K562 (cell line): ENCODE results near the gene PLK1. TPM values are rescaled to one million over a fixed set of nuclear protein-coding genes. Genes with fewer than 3 reads are reported as not detected.

Source experiments
- ESRRA ChIP-seq: fragments of 450-650 bp; IDR thresholded peaks from 2 replicates; pipeline ENCODE4 v1.6.1; 2014; ENCODE audit warnings: low read depth, mild to moderate bottlenecking, moderate library complexity, borderline replicate concordance
- ESRRB ChIP-seq: fragments of 250-450 bp; sonication (Bioruptor Pico); IDR thresholded peaks from 2 replicates; pipeline ENCODE4 v1.5.0; 2020; ENCODE audit warnings: mild to moderate bottlenecking, moderate library complexity, borderline replicate concordance
- FOXA1 ChIP-seq: fragments of 450-650 bp; IDR thresholded peaks from 2 replicates; pipeline ENCODE4 v1.6.1; 2016; ENCODE audit warnings: mild to moderate bottlenecking, borderline replicate concordance
- SRSF9 ChIP-seq: fragments of 200-400 bp; formaldehyde crosslinking; IDR thresholded peaks from 2 replicates; pipeline ENCODE4 v1.6.1; 2017; ENCODE audit warnings: low read depth, low read length, borderline replicate concordance
- STAT5A ChIP-seq: IDR thresholded peaks from 2 replicates; pipeline ENCODE4 v1.6.1; 2012; ENCODE audit warnings: low read length, inconsistent platforms, borderline replicate concordance
- YBX1 ChIP-seq: fragments of 450-650 bp; IDR thresholded peaks from 2 replicates; pipeline ENCODE4 v1.7.1; 2016; ENCODE audit warnings: mild to moderate bottlenecking
- ZFX ChIP-seq: sonication (generic); formaldehyde crosslinking; IDR thresholded peaks from 2 replicates; pipeline ENCODE4 v1.8.0; 2022; ENCODE audit warnings: mild to moderate bottlenecking, missing genetic modification reagents, moderate library complexity
- ZNF12 ChIP-seq: sonication (generic); formaldehyde crosslinking; IDR thresholded peaks from 2 replicates; pipeline ENCODE4 v1.4.0; 2020; ENCODE audit warnings: mild to moderate bottlenecking, missing genetic modification reagents
- ZNF263 ChIP-seq: sonication (generic); formaldehyde crosslinking; IDR thresholded peaks from 2 replicates; pipeline ENCODE4 v1.8.0; 2022; ENCODE audit warnings: mild to moderate bottlenecking, missing genetic modification reagents, borderline replicate concordance
- ZNF354B ChIP-seq: fragments of 250-450 bp; sonication (Bioruptor Pico); IDR thresholded peaks from 2 replicates; pipeline ENCODE4 v1.4.0; 2020
- polyA plus RNA-seq, 8 experiments: library from polyadenylated mRNA; depleted of rRNA in 4 of 8; stranded (reverse) in 5 of 8; unstranded in 3 of 8; fragments of >200 nt; fragmentation: Nextera tagmentation in 2 of 8; fragmentation: Illumina TruSeq in 1 of 8; extraction: Ambion mirVana in 2 of 8; extraction: Trizol in 1 of 8; gene quantifications; 2 replicates each; pipeline versions ENCODE4 v1.2.1 to v1.2.3, GENCODE V29; 2011 to 2014; ENCODE audit warnings: inconsistent platforms in 1 of 8, missing spikeins in 1 of 8
- total RNA-seq, 7 experiments: library from RNA; depleted of rRNA in 6 of 7; stranded (reverse); fragments of >200 nt in 6 of 7; fragmentation: Illumina TruSeq in 2 of 7; extraction: Trizol in 2 of 7; gene quantifications; 2 replicates each; pipeline versions ENCODE4 v1.2.1 to v1.2.3, GENCODE V29; 2011 to 2021; ENCODE audit warnings: low replicate concordance in 1 of 7
- TF ChIP-seq, protein P1 (sequence below): fragments of 150-350 bp; conservative IDR thresholded peaks from 2 replicates; pipeline ENCODE4 v1.6.1; 2014; ENCODE audit warnings: low read length
- TF ChIP-seq, protein P2 (sequence below): fragments of 450-650 bp; formaldehyde crosslinking; IDR thresholded peaks from 2 replicates; pipeline ENCODE4 v1.4.0; 2020; ENCODE audit warnings: mild to moderate bottlenecking, moderate library complexity
- TF ChIP-seq, protein P3 (sequence below): sonication (generic); formaldehyde crosslinking; IDR thresholded peaks from 2 replicates; pipeline ENCODE4 v1.8.1; 2022; ENCODE audit warnings: missing genetic modification reagents
- TF ChIP-seq, protein P4 (sequence below): conservative IDR thresholded peaks from 2 replicates; pipeline ENCODE4 v1.6.1; 2011; ENCODE audit warnings: low read depth, mild to moderate bottlenecking, low read length; ENCODE audit not compliant: control insufficient read depth
- TF ChIP-seq, protein P5 (sequence below): fragments of 250-450 bp; sonication (Bioruptor Pico); IDR thresholded peaks from 2 replicates; pipeline ENCODE4 v1.8.0; 2021; ENCODE audit warnings: mild to moderate bottlenecking, moderate library complexity
- TF ChIP-seq, protein P6 (sequence below): sonication (generic); formaldehyde crosslinking; IDR thresholded peaks from 2 replicates; pipeline ENCODE4 v1.8.0; 2022; ENCODE audit warnings: mild to moderate bottlenecking, missing genetic modification reagents

The PLK1 gene
- total and polyA plus RNA-seq, 9 of the 15 experiments (the other 6 are each of a cell fraction or from before 2014, with no cell fraction given), result 13.6 to 212 (median 45.5) TPM

DNA sequence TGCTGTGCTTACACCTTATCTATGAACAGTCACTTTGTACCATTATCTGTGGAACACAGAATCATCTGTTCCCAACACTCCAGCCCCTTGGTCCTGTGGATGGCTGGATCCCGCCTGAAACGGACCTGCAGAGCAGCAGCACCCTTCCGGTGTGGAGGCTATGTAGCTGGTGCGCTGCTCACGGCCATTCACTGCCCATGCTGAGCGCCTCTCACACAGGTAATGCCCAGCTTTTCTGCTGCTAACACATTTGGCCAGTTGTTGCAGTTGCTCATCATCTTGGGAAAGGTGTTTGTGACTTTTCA, 11.4 kb upstream of the PLK1 start (continued):
- TF ChIP-seq, protein P1, sequence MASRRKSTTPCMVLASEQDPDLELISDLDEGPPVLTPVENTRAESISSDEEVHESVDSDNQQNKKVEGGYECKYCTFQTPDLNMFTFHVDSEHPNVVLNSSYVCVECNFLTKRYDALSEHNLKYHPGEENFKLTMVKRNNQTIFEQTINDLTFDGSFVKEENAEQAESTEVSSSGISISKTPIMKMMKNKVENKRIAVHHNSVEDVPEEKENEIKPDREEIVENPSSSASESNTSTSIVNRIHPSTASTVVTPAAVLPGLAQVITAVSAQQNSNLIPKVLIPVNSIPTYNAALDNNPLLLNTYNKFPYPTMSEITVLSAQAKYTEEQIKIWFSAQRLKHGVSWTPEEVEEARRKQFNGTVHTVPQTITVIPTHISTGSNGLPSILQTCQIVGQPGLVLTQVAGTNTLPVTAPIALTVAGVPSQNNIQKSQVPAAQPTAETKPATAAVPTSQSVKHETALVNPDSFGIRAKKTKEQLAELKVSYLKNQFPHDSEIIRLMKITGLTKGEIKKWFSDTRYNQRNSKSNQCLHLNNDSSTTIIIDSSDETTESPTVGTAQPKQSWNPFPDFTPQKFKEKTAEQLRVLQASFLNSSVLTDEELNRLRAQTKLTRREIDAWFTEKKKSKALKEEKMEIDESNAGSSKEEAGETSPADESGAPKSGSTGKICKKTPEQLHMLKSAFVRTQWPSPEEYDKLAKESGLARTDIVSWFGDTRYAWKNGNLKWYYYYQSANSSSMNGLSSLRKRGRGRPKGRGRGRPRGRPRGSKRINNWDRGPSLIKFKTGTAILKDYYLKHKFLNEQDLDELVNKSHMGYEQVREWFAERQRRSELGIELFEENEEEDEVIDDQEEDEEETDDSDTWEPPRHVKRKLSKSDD, result no peak
- TF ChIP-seq ESRRA, result no peak
- TF ChIP-seq ZNF354B, result no peak
- TF ChIP-seq ESRRB (CRISPR knock-in tag), result no peak
- TF ChIP-seq STAT5A, result peak; percentile 87
- TF ChIP-seq, protein P2, sequence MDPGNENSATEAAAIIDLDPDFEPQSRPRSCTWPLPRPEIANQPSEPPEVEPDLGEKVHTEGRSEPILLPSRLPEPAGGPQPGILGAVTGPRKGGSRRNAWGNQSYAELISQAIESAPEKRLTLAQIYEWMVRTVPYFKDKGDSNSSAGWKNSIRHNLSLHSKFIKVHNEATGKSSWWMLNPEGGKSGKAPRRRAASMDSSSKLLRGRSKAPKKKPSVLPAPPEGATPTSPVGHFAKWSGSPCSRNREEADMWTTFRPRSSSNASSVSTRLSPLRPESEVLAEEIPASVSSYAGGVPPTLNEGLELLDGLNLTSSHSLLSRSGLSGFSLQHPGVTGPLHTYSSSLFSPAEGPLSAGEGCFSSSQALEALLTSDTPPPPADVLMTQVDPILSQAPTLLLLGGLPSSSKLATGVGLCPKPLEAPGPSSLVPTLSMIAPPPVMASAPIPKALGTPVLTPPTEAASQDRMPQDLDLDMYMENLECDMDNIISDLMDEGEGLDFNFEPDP (CRISPR knock-in tag), result no peak
- TF ChIP-seq, protein P3, sequence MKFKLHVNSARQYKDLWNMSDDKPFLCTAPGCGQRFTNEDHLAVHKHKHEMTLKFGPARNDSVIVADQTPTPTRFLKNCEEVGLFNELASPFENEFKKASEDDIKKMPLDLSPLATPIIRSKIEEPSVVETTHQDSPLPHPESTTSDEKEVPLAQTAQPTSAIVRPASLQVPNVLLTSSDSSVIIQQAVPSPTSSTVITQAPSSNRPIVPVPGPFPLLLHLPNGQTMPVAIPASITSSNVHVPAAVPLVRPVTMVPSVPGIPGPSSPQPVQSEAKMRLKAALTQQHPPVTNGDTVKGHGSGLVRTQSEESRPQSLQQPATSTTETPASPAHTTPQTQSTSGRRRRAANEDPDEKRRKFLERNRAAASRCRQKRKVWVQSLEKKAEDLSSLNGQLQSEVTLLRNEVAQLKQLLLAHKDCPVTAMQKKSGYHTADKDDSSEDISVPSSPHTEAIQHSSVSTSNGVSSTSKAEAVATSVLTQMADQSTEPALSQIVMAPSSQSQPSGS (CRISPR knock-in tag), result no peak
- TF ChIP-seq, protein P4, sequence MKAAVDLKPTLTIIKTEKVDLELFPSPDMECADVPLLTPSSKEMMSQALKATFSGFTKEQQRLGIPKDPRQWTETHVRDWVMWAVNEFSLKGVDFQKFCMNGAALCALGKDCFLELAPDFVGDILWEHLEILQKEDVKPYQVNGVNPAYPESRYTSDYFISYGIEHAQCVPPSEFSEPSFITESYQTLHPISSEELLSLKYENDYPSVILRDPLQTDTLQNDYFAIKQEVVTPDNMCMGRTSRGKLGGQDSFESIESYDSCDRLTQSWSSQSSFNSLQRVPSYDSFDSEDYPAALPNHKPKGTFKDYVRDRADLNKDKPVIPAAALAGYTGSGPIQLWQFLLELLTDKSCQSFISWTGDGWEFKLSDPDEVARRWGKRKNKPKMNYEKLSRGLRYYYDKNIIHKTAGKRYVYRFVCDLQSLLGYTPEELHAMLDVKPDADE, result no peak
- TF ChIP-seq ZFX (CRISPR knock-in tag), result no peak
- TF ChIP-seq, protein P5, sequence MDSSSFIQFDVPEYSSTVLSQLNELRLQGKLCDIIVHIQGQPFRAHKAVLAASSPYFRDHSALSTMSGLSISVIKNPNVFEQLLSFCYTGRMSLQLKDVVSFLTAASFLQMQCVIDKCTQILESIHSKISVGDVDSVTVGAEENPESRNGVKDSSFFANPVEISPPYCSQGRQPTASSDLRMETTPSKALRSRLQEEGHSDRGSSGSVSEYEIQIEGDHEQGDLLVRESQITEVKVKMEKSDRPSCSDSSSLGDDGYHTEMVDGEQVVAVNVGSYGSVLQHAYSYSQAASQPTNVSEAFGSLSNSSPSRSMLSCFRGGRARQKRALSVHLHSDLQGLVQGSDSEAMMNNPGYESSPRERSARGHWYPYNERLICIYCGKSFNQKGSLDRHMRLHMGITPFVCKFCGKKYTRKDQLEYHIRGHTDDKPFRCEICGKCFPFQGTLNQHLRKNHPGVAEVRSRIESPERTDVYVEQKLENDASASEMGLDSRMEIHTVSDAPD (CRISPR knock-in tag), result no peak
- TF ChIP-seq SRSF9, result no peak
- TF ChIP-seq, protein P6, sequence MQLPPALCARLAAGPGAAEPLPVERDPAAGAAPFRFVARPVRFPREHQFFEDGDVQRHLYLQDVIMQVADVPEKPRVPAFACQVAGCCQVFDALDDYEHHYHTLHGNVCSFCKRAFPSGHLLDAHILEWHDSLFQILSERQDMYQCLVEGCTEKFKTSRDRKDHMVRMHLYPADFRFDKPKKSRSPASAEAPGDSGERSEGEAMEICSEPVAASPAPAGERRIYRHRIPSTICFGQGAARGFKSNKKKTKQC (CRISPR knock-in tag), result no peak
- TF ChIP-seq YBX1, result no peak
- no peak for TF ChIP-seq ZNF263 (CRISPR knock-in tag)
- TF ChIP-seq ZNF12 (CRISPR knock-in tag), result no peak
- TF ChIP-seq FOXA1, result no peak
